Activated CD4-positive, CD25-positive, alpha-beta regulatory T cell treated with anti-CD3 and anti-CD28 coated beads, Interleukin-2, amount 50 U/mL, for 24 hours (primary cell): ENCODE data around the gene PIP5K1C.
"Not testable (repeated sequence)": the region's sequence is repeated elsewhere in the genome, so short reads cannot be mapped to it uniquely, and the experiment has no call there.

Experiments used
- ATAC-seq, 2 donors: fragments of 150-1000 bp; cut with Tn5 transposase; one replicate each; pipeline ENCODE4 v1.10.0; 2021; ENCODE audit warnings: mild to moderate bottlenecking in 1 of 2, moderate library complexity in 1 of 2

Gene PIP5K1C

GRCh38 chr19:3585301-3586126 is 114.8 kb downstream of the PIP5K1C start, which contains the start of gene GIPC3:
TSS of gene GIPC3 (plus strand) at chr19:3585478. CDS start at chr19:3585598, 120 bp downstream.
- no peak for ATAC-seq

DNA sequence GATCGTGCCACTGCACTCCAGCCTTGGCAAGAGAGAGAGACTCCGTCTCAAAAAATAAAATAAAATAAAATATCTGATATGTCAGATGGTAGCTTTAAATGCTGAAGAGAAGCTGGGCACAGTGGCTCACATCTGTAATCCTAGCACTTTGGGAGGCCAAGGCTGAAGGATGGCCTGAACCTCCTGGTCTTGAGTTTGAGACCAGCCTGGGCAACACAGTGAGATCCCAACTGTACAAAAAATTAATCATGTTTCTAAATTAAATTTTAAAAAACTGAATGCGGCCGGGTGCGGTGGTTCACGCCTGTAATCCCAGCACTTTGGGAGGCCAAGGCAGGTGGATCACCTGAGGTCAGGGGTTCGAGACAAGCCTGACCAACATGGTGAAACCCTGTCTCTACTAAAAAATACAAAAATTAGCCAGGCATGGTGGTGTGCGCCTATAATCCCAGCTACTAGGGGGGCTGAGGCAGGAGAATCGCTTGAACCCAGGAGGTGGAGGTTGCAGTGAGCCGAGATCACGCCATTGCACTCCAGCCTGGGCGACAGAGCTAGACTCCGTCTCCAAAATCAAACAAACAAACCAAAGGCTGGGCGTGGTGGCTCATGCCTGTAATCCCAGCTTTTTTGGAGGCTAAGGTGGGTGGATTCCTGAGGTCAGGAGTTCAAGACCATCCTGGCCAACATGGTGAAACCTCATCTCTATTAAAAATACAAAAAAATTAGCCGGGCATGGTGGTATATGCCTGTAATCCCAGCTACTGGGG is 116.0 kb downstream of the PIP5K1C start:
- not testable (repeated sequence) for ATAC-seq

DNA sequence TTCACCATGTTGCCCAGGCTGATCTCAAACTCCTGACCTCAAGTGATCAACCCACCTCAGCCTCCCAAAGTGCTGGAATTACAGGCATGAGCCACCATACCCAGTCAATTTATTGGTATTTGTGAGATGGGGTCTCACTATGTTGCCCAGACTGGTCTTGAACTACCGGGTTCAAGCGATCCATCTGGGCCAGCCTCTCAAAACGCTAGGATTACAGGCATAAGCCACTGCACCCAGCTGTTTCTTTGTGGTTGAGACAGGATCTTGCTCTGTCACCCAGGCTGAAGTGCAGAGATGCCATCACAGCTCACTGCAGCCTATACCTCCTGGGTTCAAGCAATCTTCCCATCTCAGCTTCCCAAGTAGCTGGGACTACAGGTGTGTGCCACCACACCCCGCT is 118.5 kb downstream of the PIP5K1C start:
- not testable (repeated sequence) for ATAC-seq
